SU-DHL-6 (cell line): ENCODE measurements around the gene L3MBTL1.

Source experiments
- H2AFZ ChIP-seq: fragments of 200-600 bp; sonication (generic); 2 replicates; pipeline ENCODE4 v1.6.1; 2014; ENCODE audit warnings: low read depth, mild to moderate bottlenecking, moderate library complexity, mixed read lengths, antibody characterized with exemption, low read length; ENCODE audit not compliant: severe bottlenecking
- H3F3A ChIP-seq: fragments of 200-600 bp; shearing (Covaris generic); 2 replicates; pipeline ENCODE4 v1.6.0; 2016; ENCODE audit warnings: antibody characterized with exemption, mild to moderate bottlenecking; ENCODE audit not compliant: insufficient read depth
- H3K27ac ChIP-seq: fragments of 200-600 bp; sonication (generic); 2 replicates; pipeline ENCODE4 v1.5.1; 2016; ENCODE audit warnings: low read depth, mild to moderate bottlenecking, low read length, moderate library complexity, mixed read lengths
- H3K27me3 ChIP-seq: fragments of 200-600 bp; sonication (generic), shearing (Covaris generic); 2 replicates; pipeline ENCODE4 v1.6.0; 2014; ENCODE audit warnings: mild to moderate bottlenecking, low read length
- H3K36me3 ChIP-seq: fragments of 200-600 bp; sonication (generic); 2 replicates; pipeline ENCODE4 v1.6.1; 2014; ENCODE audit warnings: mild to moderate bottlenecking, low read length, mixed read lengths
- H3K4me2 ChIP-seq: fragments of 300-600, 200-600 bp; shearing (Covaris generic), sonication (generic); 2 replicates; pipeline ENCODE4 v1.6.0; 2014; ENCODE audit warnings: low read length, low read depth, mild to moderate bottlenecking; ENCODE audit not compliant: poor library complexity, severe bottlenecking
- H3K4me3 ChIP-seq: fragments of 200-600 bp; sonication (generic); 2 replicates; pipeline ENCODE4 v1.5.1; 2014; ENCODE audit warnings: antibody characterized with exemption, low read length, mild to moderate bottlenecking, mixed read lengths; ENCODE audit not compliant: insufficient read depth, poor library complexity, severe bottlenecking
- H3K79me2 ChIP-seq: fragments of 200-600 bp; sonication (generic); 2 replicates; pipeline ENCODE4 v1.6.1; 2014; ENCODE audit warnings: mild to moderate bottlenecking, low read length, moderate library complexity; ENCODE audit not compliant: insufficient read depth
- H3K9ac ChIP-seq: fragments of 200-600 bp; sonication (generic); 2 replicates; pipeline ENCODE4 v1.7.0; 2014; ENCODE audit warnings: mild to moderate bottlenecking, low read length
- H3K9me2 ChIP-seq: fragments of 200-600 bp; sonication (generic); replicated peaks from 2 replicates; pipeline ENCODE4 v1.6.1; 2014; ENCODE audit warnings: low read length; ENCODE audit not compliant: insufficient read depth
- H3K9me3 ChIP-seq: fragments of 200-600 bp; sonication (generic); 2 replicates; pipeline ENCODE4 v1.6.1; 2014; ENCODE audit warnings: low read length, mixed read lengths; ENCODE audit not compliant: insufficient read depth
- H4K20me1 ChIP-seq: fragments of 200-600 bp; sonication (generic); 2 replicates; pipeline ENCODE4 v1.6.1; 2014; ENCODE audit warnings: low read depth, mild to moderate bottlenecking, antibody characterized with exemption, low read length, moderate library complexity, mixed read lengths
- EZH2phosphoT487 ChIP-seq: fragments of 200-600 bp; sonication (generic), shearing (Covaris generic); conservative IDR thresholded peaks from 2 replicates; pipeline ENCODE4 v1.6.1; 2018; ENCODE audit warnings: mild to moderate bottlenecking, antibody characterized with exemption, low read length, moderate library complexity, mixed read lengths
- TF ChIP-seq, protein P1 (sequence below): fragments of 200-600 bp; sonication (generic); IDR thresholded peaks from one replicate; pipeline ENCODE4 v1.5.1; 2017; ENCODE audit warnings: antibody characterized with exemption, mild to moderate bottlenecking, low read length, moderate library complexity; ENCODE audit not compliant: insufficient read depth, poor library complexity, severe bottlenecking

Gene L3MBTL1

DNA sequence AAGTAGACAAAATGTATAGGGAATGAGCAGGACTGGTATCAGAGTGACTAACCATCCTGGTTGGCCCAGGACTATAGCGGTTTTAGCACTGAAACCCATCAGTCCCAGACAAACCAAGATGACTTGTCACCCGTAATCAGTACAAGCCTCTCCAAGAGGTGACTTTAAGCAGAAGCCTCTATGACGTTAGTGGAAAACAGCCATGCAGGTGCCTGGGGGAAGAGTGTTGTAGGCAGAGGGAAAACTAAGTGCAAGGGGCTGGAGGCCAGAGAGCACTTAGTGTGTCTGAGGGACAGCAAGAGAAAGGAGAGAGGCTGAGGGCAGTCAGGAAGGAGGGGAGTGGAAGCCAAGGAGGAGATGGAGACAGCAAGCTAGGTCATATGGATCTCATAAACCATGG is 53.5 kb downstream of the L3MBTL1 start:
- Histone ChIP-seq H3K9ac (no peak overlapping the region), H4K20me1 (no peaks in the 10 kb centered on the region), H3K4me3 (no peak overlapping the region), H3F3A (no peaks in the 10 kb centered on the region), H2AFZ (no peak overlapping the region), H3K9me2 (no peaks in the 10 kb centered on the region), H3K27me3 (no peaks in the 10 kb centered on the region), H3K9me3 (no peaks in the 10 kb centered on the region), H3K4me2 (no peak overlapping the region), H3K79me2 (no peaks in the 10 kb centered on the region), H3K27ac (no peak overlapping the region), H3K36me3 (no peaks in the 10 kb centered on the region)
- TF ChIP-seq EZH2phosphoT487 = no peak
- TF ChIP-seq, protein P1, sequence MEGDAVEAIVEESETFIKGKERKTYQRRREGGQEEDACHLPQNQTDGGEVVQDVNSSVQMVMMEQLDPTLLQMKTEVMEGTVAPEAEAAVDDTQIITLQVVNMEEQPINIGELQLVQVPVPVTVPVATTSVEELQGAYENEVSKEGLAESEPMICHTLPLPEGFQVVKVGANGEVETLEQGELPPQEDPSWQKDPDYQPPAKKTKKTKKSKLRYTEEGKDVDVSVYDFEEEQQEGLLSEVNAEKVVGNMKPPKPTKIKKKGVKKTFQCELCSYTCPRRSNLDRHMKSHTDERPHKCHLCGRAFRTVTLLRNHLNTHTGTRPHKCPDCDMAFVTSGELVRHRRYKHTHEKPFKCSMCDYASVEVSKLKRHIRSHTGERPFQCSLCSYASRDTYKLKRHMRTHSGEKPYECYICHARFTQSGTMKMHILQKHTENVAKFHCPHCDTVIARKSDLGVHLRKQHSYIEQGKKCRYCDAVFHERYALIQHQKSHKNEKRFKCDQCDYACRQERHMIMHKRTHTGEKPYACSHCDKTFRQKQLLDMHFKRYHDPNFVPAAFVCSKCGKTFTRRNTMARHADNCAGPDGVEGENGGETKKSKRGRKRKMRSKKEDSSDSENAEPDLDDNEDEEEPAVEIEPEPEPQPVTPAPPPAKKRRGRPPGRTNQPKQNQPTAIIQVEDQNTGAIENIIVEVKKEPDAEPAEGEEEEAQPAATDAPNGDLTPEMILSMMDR = no peak

DNA sequence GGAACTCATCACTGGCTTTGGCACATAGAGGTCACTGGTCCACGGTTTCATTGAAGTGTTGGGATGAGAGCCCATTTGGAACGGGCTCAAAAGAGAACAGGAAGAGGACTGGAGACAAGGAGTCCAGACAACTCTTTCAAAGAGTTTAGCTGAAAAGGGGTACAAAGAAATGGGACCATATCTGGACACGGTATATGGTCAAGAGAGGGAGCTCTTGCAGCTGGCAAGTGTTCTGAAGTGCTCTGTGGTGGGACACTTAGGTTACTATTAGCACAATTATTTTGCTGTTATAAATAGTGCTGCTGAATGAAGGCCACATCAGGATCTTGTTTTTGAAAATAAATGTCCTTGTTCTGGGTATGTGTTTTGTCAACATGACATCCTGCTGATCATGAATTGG is 55.9 kb downstream of the L3MBTL1 start:
- no peak overlapping the region for H3K9ac ChIP-seq
- no peaks in the 10 kb centered on the region for H3K9me3 ChIP-seq
- no peaks in the 10 kb centered on the region for H3K9me2 ChIP-seq
- TF ChIP-seq, protein P1 = no peak
- no peak for TF ChIP-seq EZH2phosphoT487
- no peaks in the 10 kb centered on the region for H3K27me3 ChIP-seq
- no peaks in the 10 kb centered on the region for H4K20me1 ChIP-seq
- no peaks in the 10 kb centered on the region for H3K79me2 ChIP-seq
- no peak overlapping the region for H3K4me2 ChIP-seq
- no peak overlapping the region for H2AFZ ChIP-seq
- no peak overlapping the region for H3K4me3 ChIP-seq
- no peaks in the 10 kb centered on the region for H3K36me3 ChIP-seq
- no peaks in the 10 kb centered on the region for H3F3A ChIP-seq
- H3K27ac ChIP-seq = no peak overlapping the region

DNA sequence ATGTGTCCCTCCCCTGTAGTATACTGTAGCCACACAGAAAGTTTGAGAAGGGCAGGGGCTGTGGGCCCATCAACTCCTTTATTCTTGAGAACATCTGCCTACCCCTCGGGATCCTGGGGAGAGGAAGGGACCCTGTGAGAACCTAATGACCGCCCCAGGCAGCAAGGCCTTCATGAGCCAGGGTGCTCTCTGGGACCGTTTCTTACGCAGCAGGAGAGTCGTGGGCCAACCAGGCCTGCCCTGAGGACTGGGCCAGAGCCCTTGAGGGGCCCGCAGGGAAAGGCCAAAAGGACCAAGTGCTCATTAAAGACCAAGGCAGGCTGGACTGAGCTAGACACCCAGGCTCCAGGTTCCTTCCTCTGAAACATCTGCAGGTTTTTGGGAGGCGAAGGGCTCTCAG is 56.5 kb downstream of the L3MBTL1 start:
- no peak overlapping the region for H3K9ac ChIP-seq
- no peaks in the 10 kb centered on the region for H3K9me3 ChIP-seq
- H3K4me3 ChIP-seq = no peak overlapping the region
- H3K4me2 ChIP-seq = no peak overlapping the region
- H3K27ac ChIP-seq = no peak overlapping the region
- no peak overlapping the region for H2AFZ ChIP-seq
- H4K20me1 ChIP-seq = no peaks in the 10 kb centered on the region
- no peak for TF ChIP-seq EZH2phosphoT487
- TF ChIP-seq, protein P1 = no peak
- no peaks in the 10 kb centered on the region for H3K27me3 ChIP-seq
- no peaks in the 10 kb centered on the region for H3K9me2 ChIP-seq
- no peaks in the 10 kb centered on the region for H3K79me2 ChIP-seq
- no peaks in the 10 kb centered on the region for H3K36me3 ChIP-seq
- no peaks in the 10 kb centered on the region for H3F3A ChIP-seq

DNA sequence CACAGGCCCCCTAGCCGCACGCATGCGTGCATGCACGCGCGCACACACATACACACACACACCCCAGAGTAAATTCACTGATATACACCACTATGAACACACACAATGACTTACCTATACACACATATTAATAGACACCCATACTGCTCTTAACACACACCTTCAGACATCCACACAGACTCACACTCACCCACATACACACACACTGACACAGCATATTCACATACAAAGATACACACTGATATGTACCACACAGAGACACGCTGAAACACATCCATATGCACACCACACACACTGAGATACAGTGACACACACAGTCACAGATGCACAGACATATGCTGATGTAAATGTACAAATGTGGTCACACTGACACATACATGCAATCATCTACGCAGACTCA is 57.0 kb downstream of the L3MBTL1 start:
- H3K9ac ChIP-seq = no peak overlapping the region
- no peaks in the 10 kb centered on the region for H3K9me2 ChIP-seq
- no peak overlapping the region for H3K27ac ChIP-seq
- no peak for TF ChIP-seq EZH2phosphoT487
- TF ChIP-seq, protein P1 = no peak
- no peaks in the 10 kb centered on the region for H3K9me3 ChIP-seq
- no peaks in the 10 kb centered on the region for H4K20me1 ChIP-seq
- no peaks in the 10 kb centered on the region for H3K79me2 ChIP-seq
- no peaks in the 10 kb centered on the region for H3K36me3 ChIP-seq
- H3K4me3 ChIP-seq = no peak overlapping the region
- no peaks in the 10 kb centered on the region for H3F3A ChIP-seq
- no peak overlapping the region for H3K4me2 ChIP-seq
- H2AFZ ChIP-seq = no peak overlapping the region
- no peaks in the 10 kb centered on the region for H3K27me3 ChIP-seq
